B cell (primary cell): ENCODE results near the gene SCMH1. TPM values are rescaled to one million over a fixed set of nuclear protein-coding genes. Genes with fewer than 3 reads are reported as not detected.

Experiments
- ATAC-seq: fragments of 200-7000 bp; cut with Tn5 transposase; one replicate; pipeline ENCODE4 v1.10.0; 2021; ENCODE audit warnings: low read depth, mild to moderate bottlenecking, moderate number of reproducible peaks, moderate library complexity
- CTCF ChIA-PET: fragments of 350-600 bp; sonication (Branson Sonifier 250); formaldehyde crosslinking; loops from one replicate; lab custom pipeline; 2021; ENCODE audit warnings: antibody characterized with exemption, inconsistent platforms; lab: Charles Lee
- POLR2A ChIA-PET: fragments of 350-600 bp; sonication (Branson Sonifier 250); formaldehyde crosslinking; loops from one replicate; lab custom pipeline; 2021; ENCODE audit warnings: antibody characterized with exemption; lab: Charles Lee
- DNase-seq: peaks from one replicate; pipeline ENCODE4 v3.0.0; 2013
- H2AFZ ChIP-seq: 2 replicates; pipeline ENCODE4 v1.6.1; 2012; ENCODE audit warnings: mild to moderate bottlenecking, low read depth, low read length; ENCODE audit not compliant: insufficient read depth, poor library complexity, severe bottlenecking
- H3K27ac ChIP-seq, 2 donors: 1 replicate in 1 of 2; 2 replicates in 1 of 2; pipeline ENCODE4 v1.5.1; 2012 to 2013; ENCODE audit warnings: low read length in 2 of 2, mild to moderate bottlenecking in 2 of 2, moderate library complexity in 1 of 2
- H3K27me3 ChIP-seq, 4 experiments: fragments of 200-600 bp in 1 of 4; sonication (generic) in 1 of 4; replicated peaks in 1 of 4; 1 replicate in 2 of 4; 2 replicates in 2 of 4; pipeline versions ENCODE4 v1.6.1 to v1.7.0; 2013 to 2016; ENCODE audit warnings: low read length in 3 of 4, mild to moderate bottlenecking in 2 of 4, mixed read lengths in 1 of 4, moderate library complexity in 1 of 4; ENCODE audit not compliant: insufficient read depth in 4 of 4, control insufficient read depth in 3 of 4; ENCODE audit errors: control extremely low read depth in 1 of 4
- H3K36me3 ChIP-seq, 2 experiments: replicated peaks in 1 of 2; 1 replicate in 1 of 2; 2 replicates in 1 of 2; pipeline versions ENCODE4 v1.6.1 to v1.7.1; 2013; ENCODE audit warnings: low read length in 1 of 2; ENCODE audit not compliant: insufficient read depth in 2 of 2, control insufficient read depth in 1 of 2; ENCODE audit errors: control extremely low read depth in 1 of 2, extremely low read depth in 1 of 2
- H3K4me1 ChIP-seq, 2 donors: fragments of 200-600 bp in 1 of 2; sonication (generic) in 1 of 2; 1 replicate in 1 of 2; 2 replicates in 1 of 2; pipeline versions ENCODE4 v1.5.1 to v1.6.1; 2013 to 2017; ENCODE audit warnings: low read length in 2 of 2; ENCODE audit not compliant: control insufficient read depth in 2 of 2, insufficient read depth in 2 of 2
- H3K4me2 ChIP-seq: replicated peaks from 2 replicates; pipeline ENCODE3; 2012; ENCODE audit warnings: mild to moderate bottlenecking, low read depth, low read length; ENCODE audit not compliant: poor library complexity, severe bottlenecking
- H3K4me3 ChIP-seq, 5 experiments: fragments of 200-600 bp in 1 of 5; sonication (generic) in 1 of 5; 1 replicate in 3 of 5; 2 replicates in 2 of 5; pipeline versions ENCODE4 v1.5.1 to v1.7.0; 2011 to 2016; ENCODE audit warnings: low read length in 4 of 5, mild to moderate bottlenecking in 4 of 5, low read depth in 2 of 5, control low read depth in 1 of 5, moderate library complexity in 1 of 5; ENCODE audit not compliant: insufficient read depth in 1 of 5; ENCODE audit errors: control extremely low read depth in 1 of 5, extremely low read depth in 1 of 5
- H3K79me2 ChIP-seq: fragments of 200-600 bp; sonication (generic); one replicate; pipeline ENCODE4 v1.6.0; 2016; ENCODE audit warnings: low read length; ENCODE audit not compliant: control insufficient read depth, insufficient read depth
- H3K9ac ChIP-seq: fragments of 200-600 bp; sonication (generic); 2 replicates; pipeline ENCODE4 v1.6.1; 2017; ENCODE audit warnings: mild to moderate bottlenecking, low read length, moderate library complexity
- H3K9me3 ChIP-seq, 3 donors: one replicate each; pipeline versions ENCODE4 v1.6.1 to v1.7.1; 2013; ENCODE audit warnings: low read length in 2 of 3; ENCODE audit not compliant: control insufficient read depth in 2 of 3, insufficient read depth in 1 of 3; ENCODE audit errors: control extremely low read depth in 1 of 3
- H4K20me1 ChIP-seq: 2 replicates; pipeline ENCODE4 v1.6.0; 2012; ENCODE audit warnings: mild to moderate bottlenecking, low read length; ENCODE audit not compliant: insufficient read depth, control insufficient read depth, poor library complexity, severe bottlenecking
- H3K27ac Mint-ChIP-seq: one replicate; pipeline ENCODE4 v1.8.0; 2021; ENCODE audit warnings: mixed read lengths
- H3K27me3 Mint-ChIP-seq: one replicate; pipeline ENCODE4 v1.8.0; 2021; ENCODE audit warnings: mixed read lengths
- H3K4me1 Mint-ChIP-seq: one replicate; pipeline ENCODE4 v1.8.0; 2021; ENCODE audit warnings: mixed read lengths
- H3K4me3 Mint-ChIP-seq: one replicate; pipeline ENCODE4 v1.8.0; 2021; ENCODE audit warnings: mixed read lengths
- H3K9me3 Mint-ChIP-seq: one replicate; pipeline ENCODE4 v1.8.0; 2022; ENCODE audit warnings: mixed read lengths; ENCODE audit not compliant: insufficient read depth
- EZH2 ChIP-seq: IDR thresholded peaks from 2 replicates; pipeline ENCODE4 v1.6.1; 2012; ENCODE audit warnings: borderline replicate concordance, low read depth, mild to moderate bottlenecking, moderate library complexity, low read length; ENCODE audit not compliant: insufficient read depth, poor library complexity, severe bottlenecking
- WGBS: methylation state at CpG from one replicate; pipeline ENCODE4 v1.1.5; 2013; ENCODE audit warnings: missing lambda C conversion rate; ENCODE audit not compliant: insufficient coverage; 5-methylcytosine and 5-hydroxymethylcytosine counted together
- intact Hi-C: fragments of 100-400 bp; cut with micrococcal nuclease; formaldehyde crosslinking; loops from one replicate; pipeline ENCODE4 v1.10.0; 2022
- polyA plus RNA-seq: library from polyadenylated mRNA; depleted of rRNA; stranded (reverse); fragments of >200 nt; gene quantifications from 2 replicates; pipeline ENCODE4 v1.2.3, GENCODE V29; 2012
- total RNA-seq, 2 donors: library from RNA; stranded (reverse); fragments of 120-200 nt in 1 of 2; gene quantifications; 1 replicate in 1 of 2; 2 replicates in 1 of 2; pipeline versions ENCODE4 v1.2.3 to v1.2.4, GENCODE V29; 2013 to 2022
- TF ChIP-seq, protein P1 (sequence below): fragments of 200-600 bp; IDR thresholded peaks from one replicate; pipeline ENCODE4 v1.8.0; 2022; ENCODE audit warnings: antibody characterized with exemption, mild to moderate bottlenecking

Gene SCMH1
- total and polyA plus RNA-seq, 2 donors (not counting 1 experiment from before 2014, with no cell fraction given), result 29.4 to 33.3 TPM

DNA sequence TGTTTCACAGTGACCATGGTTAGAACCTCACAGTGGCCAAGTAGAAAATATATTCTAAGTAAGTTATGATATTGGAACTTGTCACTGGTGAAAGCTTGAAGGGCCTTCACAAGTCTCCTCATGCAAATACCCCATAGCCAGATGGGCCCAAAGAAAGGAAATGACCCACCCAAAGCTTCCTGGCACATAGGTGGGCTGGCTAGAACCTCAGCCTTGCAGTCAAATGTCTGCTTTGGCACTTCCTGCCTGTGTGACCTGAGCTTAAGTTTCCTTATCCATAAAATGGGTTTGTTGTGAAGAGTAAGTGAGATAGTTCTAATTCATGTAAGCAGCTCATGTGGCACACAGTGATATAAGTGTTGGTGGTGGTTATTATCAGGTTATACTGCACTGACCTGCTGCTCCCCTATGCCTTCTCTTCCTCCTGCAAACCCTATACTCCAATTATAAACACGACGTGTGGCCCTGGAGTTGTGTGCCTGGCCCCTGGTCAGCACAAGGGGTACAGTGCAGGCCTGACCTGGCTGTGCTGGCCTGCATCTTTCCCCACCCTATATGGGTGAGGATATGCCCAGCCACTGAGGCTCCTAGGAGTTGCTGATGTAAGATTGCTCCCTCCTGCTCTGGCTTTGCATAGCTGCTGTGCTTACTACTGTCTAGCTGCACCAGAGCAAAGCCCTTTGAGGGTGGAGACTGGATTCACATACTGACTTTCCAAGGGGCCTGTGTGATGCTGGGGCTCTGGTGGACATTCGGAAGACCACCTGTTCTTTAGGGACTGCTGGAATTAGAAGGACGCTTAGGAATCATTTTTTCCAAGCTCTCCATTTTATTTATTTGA, 215.9 kb downstream of the SCMH1 start:
- peaks cover 21% of the 10 kb centered on the region for H3K4me1 Mint-ChIP-seq
- no peak overlapping the region for H2AFZ ChIP-seq
- peaks cover 16 to 34% of the 10 kb centered on the region in 2 donors for H3K4me1 ChIP-seq
- intact Hi-C loops, result no loop called here
- no peak for TF ChIP-seq EZH2
- TF ChIP-seq, protein P1, sequence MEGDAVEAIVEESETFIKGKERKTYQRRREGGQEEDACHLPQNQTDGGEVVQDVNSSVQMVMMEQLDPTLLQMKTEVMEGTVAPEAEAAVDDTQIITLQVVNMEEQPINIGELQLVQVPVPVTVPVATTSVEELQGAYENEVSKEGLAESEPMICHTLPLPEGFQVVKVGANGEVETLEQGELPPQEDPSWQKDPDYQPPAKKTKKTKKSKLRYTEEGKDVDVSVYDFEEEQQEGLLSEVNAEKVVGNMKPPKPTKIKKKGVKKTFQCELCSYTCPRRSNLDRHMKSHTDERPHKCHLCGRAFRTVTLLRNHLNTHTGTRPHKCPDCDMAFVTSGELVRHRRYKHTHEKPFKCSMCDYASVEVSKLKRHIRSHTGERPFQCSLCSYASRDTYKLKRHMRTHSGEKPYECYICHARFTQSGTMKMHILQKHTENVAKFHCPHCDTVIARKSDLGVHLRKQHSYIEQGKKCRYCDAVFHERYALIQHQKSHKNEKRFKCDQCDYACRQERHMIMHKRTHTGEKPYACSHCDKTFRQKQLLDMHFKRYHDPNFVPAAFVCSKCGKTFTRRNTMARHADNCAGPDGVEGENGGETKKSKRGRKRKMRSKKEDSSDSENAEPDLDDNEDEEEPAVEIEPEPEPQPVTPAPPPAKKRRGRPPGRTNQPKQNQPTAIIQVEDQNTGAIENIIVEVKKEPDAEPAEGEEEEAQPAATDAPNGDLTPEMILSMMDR, result no peak
- H4K20me1 ChIP-seq, result no peaks in the 10 kb centered on the region
- no peaks in the 10 kb centered on the region for H3K27me3 Mint-ChIP-seq
- H3K27me3 ChIP-seq, result no peaks in the 10 kb centered on the region
- H3K27ac Mint-ChIP-seq, result peak overlapping the region; percentile 90
- peaks cover 0 to 7% (median 0%) of the 10 kb centered on the region in 3 donors for H3K9me3 ChIP-seq
- 94% methylated on average over 2 of the region's 4 CpGs for WGBS
- H3K27ac ChIP-seq, result peak overlapping the region; percentile 11 to 61
- ATAC-seq, result no peak
- no peak for DNase-seq
- H3K9ac ChIP-seq, result no peak overlapping the region
- ChIA-PET POLR2A (no interaction called here), CTCF (interaction anchor here (1.0 kb wide), 1 partner anchor 23 kb away, joined by 5 read pairs; no protein-coding TSS in a partner anchor)
- no peaks in the 10 kb centered on the region for H3K79me2 ChIP-seq
- peak overlapping the region; percentile 76 for H3K4me3 Mint-ChIP-seq
- peak overlapping the region; percentile 10 for H3K4me2 ChIP-seq
- H3K9me3 Mint-ChIP-seq, result no peaks in the 10 kb centered on the region
- peaks cover 1 to 20% of the 10 kb centered on the region in 2 experiments for H3K36me3 ChIP-seq
- H3K4me3 ChIP-seq, result no peak overlapping the region

DNA sequence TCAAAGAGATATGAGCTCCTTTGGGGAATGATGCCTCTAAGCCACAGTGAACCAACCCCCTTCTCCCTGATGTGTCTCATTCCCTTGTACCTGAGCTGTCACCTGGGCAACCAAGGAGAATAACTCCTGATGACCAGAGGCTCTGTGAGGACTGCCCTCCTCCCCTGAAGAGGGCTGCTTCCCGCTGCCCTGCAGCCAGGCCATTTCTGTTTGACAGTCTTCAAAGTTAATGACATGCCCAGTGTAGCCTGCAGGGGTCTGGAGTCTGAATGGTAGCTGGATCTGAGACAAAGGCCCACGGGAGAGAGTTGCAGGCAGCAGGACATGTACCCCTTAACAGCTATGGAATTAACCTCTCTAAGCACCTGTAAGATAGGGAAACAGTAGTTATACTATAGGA, 217.2 kb downstream of the SCMH1 start:
- Histone ChIP-seq H2AFZ (no peak overlapping the region), H3K4me3 (no peak overlapping the region), H3K27me3 (no peaks in the 10 kb centered on the region), H4K20me1 (no peaks in the 10 kb centered on the region), H3K36me3 (peaks cover 1 to 16% of the 10 kb centered on the region in 2 experiments), H3K9ac (no peak overlapping the region), H3K4me1 (peaks cover 16 to 34% of the 10 kb centered on the region in 2 donors), H3K9me3 (peaks cover 0 to 7% (median 0%) of the 10 kb centered on the region in 3 donors), H3K4me2 (no peak overlapping the region), H3K27ac (peak overlapping the region in 1 of 2 donors; percentile 32), H3K79me2 (no peaks in the 10 kb centered on the region)
- ATAC-seq (no peak), DNase-seq (no peak)
- intact Hi-C loops, result no loop called here
- no peaks in the 10 kb centered on the region for H3K27me3 Mint-ChIP-seq
- peaks cover 22% of the 10 kb centered on the region for H3K4me1 Mint-ChIP-seq
- ChIA-PET CTCF (no interaction called here), POLR2A (no interaction called here)
- no peaks in the 10 kb centered on the region for H3K9me3 Mint-ChIP-seq
- TF ChIP-seq EZH2, result no peak
- TF ChIP-seq, protein P1, result no peak
- H3K27ac Mint-ChIP-seq, result no peak overlapping the region
- WGBS, result no CpG with 5 or more reads among the region's 2 CpGs
- H3K4me3 Mint-ChIP-seq, result no peak overlapping the region
